ENCODE results near the gene FSD1. TPM values are rescaled to one million over a fixed set of nuclear protein-coding genes. Genes with fewer than 3 reads are reported as not detected.

Gene FSD1
- polyA plus RNA-seq, 1 donor from 2014 or later, result 114 TPM

DNA sequence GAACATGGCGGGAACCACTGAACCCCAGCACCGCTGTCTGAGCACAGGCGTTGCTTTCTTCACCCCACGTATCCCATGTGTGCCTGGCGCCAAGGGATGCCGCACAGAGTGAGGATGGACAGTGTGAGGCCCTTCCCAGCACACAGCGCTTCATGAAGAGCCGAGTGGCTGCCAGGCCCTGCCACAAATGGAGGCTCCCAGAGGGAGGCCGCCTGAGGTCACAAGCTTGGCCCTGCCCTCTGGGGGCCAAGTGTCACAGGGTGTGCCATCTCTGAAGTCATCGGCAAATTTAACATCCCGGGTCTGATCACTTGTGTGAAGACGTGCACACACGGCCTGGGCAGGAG, 63.4 kb downstream of the FSD1 start:
- TF ChIP-seq POLR2AphosphoS5 (IDR thresholded peaks at IDR 0.05), result no peak
- TF ChIP-seq EZH2 (IDR thresholded peaks at IDR 0.05; ENCODE audit: borderline replicate concordance, insufficient read depth, low read length, poor library complexity, severe bottlenecking), result no peak
- Histone ChIP-seq H3K9ac (ENCODE audit: low read length) (no peak overlapping the region), H3K4me2 (ENCODE audit: low read length) (no peak overlapping the region), H3K27ac (ENCODE audit: low read length) (no peak overlapping the region), H3K36me3 (ENCODE audit: insufficient read depth, low read length) (no peaks in the 10 kb centered on the region), H3K9me2 (ENCODE audit: insufficient read depth, low read length) (no peaks in the 10 kb centered on the region), H3K4me3 (ENCODE audit: low read length) (no peak overlapping the region), H2AFZ (ENCODE audit: low read depth, low read length) (no peak overlapping the region), H3K79me2 (replicated peaks; ENCODE audit: insufficient read depth, low read length) (no peaks in the 10 kb centered on the region), H4K20me1 (ENCODE audit: insufficient read depth) (no peaks in the 10 kb centered on the region), H3F3A (ENCODE audit: insufficient read depth, low read length, poor library complexity, severe bottlenecking) (no peaks in the 10 kb centered on the region), H3K9me3 (ENCODE audit: low read length) (no peaks in the 10 kb centered on the region), H3K27me3 (ENCODE audit: insufficient read depth, low read depth, low read length) (no peaks in the 10 kb centered on the region)

DNA sequence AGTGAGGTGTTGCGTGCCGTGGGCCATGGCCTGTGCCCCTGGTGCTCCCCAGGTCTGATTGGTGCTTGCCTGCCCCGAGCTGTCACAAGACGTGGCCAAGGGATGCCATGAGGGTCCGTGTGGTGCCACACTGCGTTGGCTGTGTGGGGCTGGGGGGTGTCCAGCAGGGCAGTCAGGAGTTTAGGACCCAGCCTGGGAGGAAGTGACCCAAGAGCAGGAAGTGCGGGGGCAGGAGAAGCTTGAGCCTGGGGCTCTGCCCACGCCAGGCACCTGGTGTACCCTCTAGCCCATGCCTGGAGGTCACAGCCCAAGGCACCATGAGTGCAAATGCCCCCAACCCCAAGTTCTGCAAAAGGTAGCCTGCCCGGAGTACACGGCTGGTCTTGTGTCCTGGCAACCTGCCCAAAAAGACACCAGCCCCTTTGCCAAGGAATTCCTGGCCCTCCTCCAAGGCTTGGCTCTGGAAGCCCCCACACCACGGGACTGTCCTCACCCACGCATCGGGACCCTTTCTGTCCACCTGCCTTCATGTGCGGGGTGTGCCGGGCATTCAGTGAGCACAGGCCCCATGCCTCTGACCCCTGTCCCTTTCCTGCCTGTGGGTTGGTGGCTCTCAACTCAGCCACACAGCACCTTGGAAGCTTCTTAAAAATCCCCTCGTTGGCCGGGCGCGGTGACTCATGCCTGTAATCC, 63.9 kb downstream of the FSD1 start:
- H3K27me3 ChIP-seq (ENCODE audit: insufficient read depth, low read depth, low read length), result no peaks in the 10 kb centered on the region
- H3F3A ChIP-seq (ENCODE audit: insufficient read depth, low read length, poor library complexity, severe bottlenecking), result no peaks in the 10 kb centered on the region
- no peak overlapping the region for H2AFZ ChIP-seq (ENCODE audit: low read depth, low read length)
- H3K9me2 ChIP-seq (ENCODE audit: insufficient read depth, low read length), result no peaks in the 10 kb centered on the region
- no peaks in the 10 kb centered on the region for H3K9me3 ChIP-seq (ENCODE audit: low read length)
- H3K36me3 ChIP-seq (ENCODE audit: insufficient read depth, low read length), result no peaks in the 10 kb centered on the region
- H3K4me3 ChIP-seq (ENCODE audit: low read length), result no peak overlapping the region
- no peak overlapping the region for H3K9ac ChIP-seq (ENCODE audit: low read length)
- no peak overlapping the region for H3K4me2 ChIP-seq (ENCODE audit: low read length)
- TF ChIP-seq POLR2AphosphoS5 (IDR thresholded peaks at IDR 0.05) (no peak), RAD21 (conservative IDR thresholded peaks at IDR 0.05) (no peak), SMC3 (conservative IDR thresholded peaks at IDR 0.05; ENCODE audit: poor library complexity) (no peak), TAF1 (IDR thresholded peaks at IDR 0.05; ENCODE audit: low read depth) (no peak), MXI1 (conservative IDR thresholded peaks at IDR 0.05; ENCODE audit: poor library complexity, severe bottlenecking) (no peak), EZH2 (IDR thresholded peaks at IDR 0.05; ENCODE audit: borderline replicate concordance, insufficient read depth, low read length, poor library complexity, severe bottlenecking) (no peak), EP300 (conservative IDR thresholded peaks at IDR 0.05; ENCODE audit: poor library complexity, severe bottlenecking) (no peak)
- TF ChIP-seq, protein P1, sequence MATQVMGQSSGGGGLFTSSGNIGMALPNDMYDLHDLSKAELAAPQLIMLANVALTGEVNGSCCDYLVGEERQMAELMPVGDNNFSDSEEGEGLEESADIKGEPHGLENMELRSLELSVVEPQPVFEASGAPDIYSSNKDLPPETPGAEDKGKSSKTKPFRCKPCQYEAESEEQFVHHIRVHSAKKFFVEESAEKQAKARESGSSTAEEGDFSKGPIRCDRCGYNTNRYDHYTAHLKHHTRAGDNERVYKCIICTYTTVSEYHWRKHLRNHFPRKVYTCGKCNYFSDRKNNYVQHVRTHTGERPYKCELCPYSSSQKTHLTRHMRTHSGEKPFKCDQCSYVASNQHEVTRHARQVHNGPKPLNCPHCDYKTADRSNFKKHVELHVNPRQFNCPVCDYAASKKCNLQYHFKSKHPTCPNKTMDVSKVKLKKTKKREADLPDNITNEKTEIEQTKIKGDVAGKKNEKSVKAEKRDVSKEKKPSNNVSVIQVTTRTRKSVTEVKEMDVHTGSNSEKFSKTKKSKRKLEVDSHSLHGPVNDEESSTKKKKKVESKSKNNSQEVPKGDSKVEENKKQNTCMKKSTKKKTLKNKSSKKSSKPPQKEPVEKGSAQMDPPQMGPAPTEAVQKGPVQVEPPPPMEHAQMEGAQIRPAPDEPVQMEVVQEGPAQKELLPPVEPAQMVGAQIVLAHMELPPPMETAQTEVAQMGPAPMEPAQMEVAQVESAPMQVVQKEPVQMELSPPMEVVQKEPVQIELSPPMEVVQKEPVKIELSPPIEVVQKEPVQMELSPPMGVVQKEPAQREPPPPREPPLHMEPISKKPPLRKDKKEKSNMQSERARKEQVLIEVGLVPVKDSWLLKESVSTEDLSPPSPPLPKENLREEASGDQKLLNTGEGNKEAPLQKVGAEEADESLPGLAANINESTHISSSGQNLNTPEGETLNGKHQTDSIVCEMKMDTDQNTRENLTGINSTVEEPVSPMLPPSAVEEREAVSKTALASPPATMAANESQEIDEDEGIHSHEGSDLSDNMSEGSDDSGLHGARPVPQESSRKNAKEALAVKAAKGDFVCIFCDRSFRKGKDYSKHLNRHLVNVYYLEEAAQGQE (IDR thresholded peaks at IDR 0.05; ENCODE audit: borderline replicate concordance), result no peak
- TF ChIP-seq, protein P2, sequence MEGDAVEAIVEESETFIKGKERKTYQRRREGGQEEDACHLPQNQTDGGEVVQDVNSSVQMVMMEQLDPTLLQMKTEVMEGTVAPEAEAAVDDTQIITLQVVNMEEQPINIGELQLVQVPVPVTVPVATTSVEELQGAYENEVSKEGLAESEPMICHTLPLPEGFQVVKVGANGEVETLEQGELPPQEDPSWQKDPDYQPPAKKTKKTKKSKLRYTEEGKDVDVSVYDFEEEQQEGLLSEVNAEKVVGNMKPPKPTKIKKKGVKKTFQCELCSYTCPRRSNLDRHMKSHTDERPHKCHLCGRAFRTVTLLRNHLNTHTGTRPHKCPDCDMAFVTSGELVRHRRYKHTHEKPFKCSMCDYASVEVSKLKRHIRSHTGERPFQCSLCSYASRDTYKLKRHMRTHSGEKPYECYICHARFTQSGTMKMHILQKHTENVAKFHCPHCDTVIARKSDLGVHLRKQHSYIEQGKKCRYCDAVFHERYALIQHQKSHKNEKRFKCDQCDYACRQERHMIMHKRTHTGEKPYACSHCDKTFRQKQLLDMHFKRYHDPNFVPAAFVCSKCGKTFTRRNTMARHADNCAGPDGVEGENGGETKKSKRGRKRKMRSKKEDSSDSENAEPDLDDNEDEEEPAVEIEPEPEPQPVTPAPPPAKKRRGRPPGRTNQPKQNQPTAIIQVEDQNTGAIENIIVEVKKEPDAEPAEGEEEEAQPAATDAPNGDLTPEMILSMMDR (IDR thresholded peaks at IDR 0.05; ENCODE audit: poor library complexity, severe bottlenecking), result no peak
- no peaks in the 10 kb centered on the region for H4K20me1 ChIP-seq (ENCODE audit: insufficient read depth)
- H3K27ac ChIP-seq (ENCODE audit: low read length), result no peak overlapping the region
- H3K79me2 ChIP-seq (replicated peaks; ENCODE audit: insufficient read depth, low read length), result no peaks in the 10 kb centered on the region
